Activated T-helper 1 cell treated with anti-CD3 and anti-CD28 coated beads, Interleukin-12 subunit alpha, Interleukin-12 subunit beta, Interleukin-2, Interleukin-4 antibody, amounts not matched to agents 30 ng/mL and 10 ng/mL and 1 ng/mL, durations not matched to agents 14 hours and 24 hours and 36 hours (primary cell): ENCODE measurements around the gene TBCE. TPM values are rescaled to one million over a fixed set of nuclear protein-coding genes. Genes with fewer than 3 reads are reported as not detected.
A peak's percentile ranks its signal among the peaks of the same experiment; 100 is the strongest.
"Not testable (repeated sequence)": the region's sequence is repeated elsewhere in the genome, so short reads cannot be mapped to it uniquely, and the experiment has no call there.

ENCODE experiments used
- DNase-seq: peaks from one replicate; pipeline ENCODE4 v3.0.0; 2021; ENCODE audit warnings: low spot score
- H3K27ac Mint-ChIP-seq: one replicate; pipeline ENCODE4 v1.8.0; 2021; ENCODE audit warnings: mild to moderate bottlenecking, mixed read lengths
- H3K27me3 Mint-ChIP-seq: one replicate; pipeline ENCODE4 v1.8.0; 2022; ENCODE audit warnings: mild to moderate bottlenecking, moderate library complexity, mixed read lengths; ENCODE audit not compliant: insufficient read depth
- H3K36me3 Mint-ChIP-seq: one replicate; pipeline ENCODE4 v1.8.0; 2021; ENCODE audit warnings: low read depth, mixed read lengths
- H3K4me1 Mint-ChIP-seq: one replicate; pipeline ENCODE4 v1.8.0; 2021; ENCODE audit warnings: low read depth, mixed read lengths
- H3K4me3 Mint-ChIP-seq: one replicate; pipeline ENCODE4 v1.8.0; 2021; ENCODE audit warnings: mild to moderate bottlenecking, moderate library complexity, mixed read lengths
- H3K9me3 Mint-ChIP-seq: one replicate; pipeline ENCODE4 v1.8.0; 2021; ENCODE audit warnings: mixed read lengths
- intact Hi-C: fragments of 100-400 bp; cut with micrococcal nuclease; formaldehyde crosslinking; loops from one replicate; pipeline ENCODE4 v1.15.1; 2024
- total RNA-seq: library from RNA; stranded (reverse); gene quantifications from 2 replicates; pipeline ENCODE4 v1.2.3, GENCODE V29; 2022

The TBCE gene
- total RNA-seq, 1 donor from 2014 or later = 29.2 TPM

DNA sequence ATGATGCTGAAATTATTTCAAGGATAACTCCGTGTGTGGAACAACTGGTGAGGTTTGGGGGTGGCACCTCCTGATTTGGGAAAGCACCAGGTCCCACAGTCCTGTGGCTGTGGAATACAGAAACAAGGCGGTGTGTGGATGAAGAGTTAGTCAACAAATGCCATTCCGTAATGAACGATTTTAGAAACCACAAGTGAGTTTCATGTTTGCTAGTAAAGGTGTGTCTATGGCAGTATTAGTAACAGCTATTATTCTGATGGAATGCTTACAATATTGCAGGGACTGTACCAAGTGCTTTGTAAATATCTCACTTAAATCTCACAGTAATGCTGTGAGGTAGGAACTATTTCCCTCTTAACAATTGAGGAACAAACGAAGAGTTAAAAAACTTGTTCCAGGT is 83.2 kb downstream of the TBCE start:
- Mint-ChIP-seq H3K36me3 (peaks cover 15% of the 10 kb centered on the region), H3K27ac (no peak overlapping the region), H3K4me3 (no peak overlapping the region), H3K4me1 (no peaks in the 10 kb centered on the region), H3K9me3 (no peaks in the 10 kb centered on the region), H3K27me3 (no peaks in the 10 kb centered on the region)
- DNase-seq = no peak
- intact Hi-C loops = no loop called here

GRCh38 chr1:235450886-235451483 is 83.8 kb downstream of the TBCE start:
- intact Hi-C loops = no loop called here
- H3K27ac Mint-ChIP-seq = no peak overlapping the region
- DNase-seq = no peak
- no peak overlapping the region for H3K4me3 Mint-ChIP-seq
- H3K9me3 Mint-ChIP-seq = no peaks in the 10 kb centered on the region
- H3K36me3 Mint-ChIP-seq = peaks cover 12% of the 10 kb centered on the region
- H3K27me3 Mint-ChIP-seq = no peaks in the 10 kb centered on the region
- no peaks in the 10 kb centered on the region for H3K4me1 Mint-ChIP-seq

- Mint-ChIP-seq H3K27me3 (no peaks in the 10 kb centered on the region), H3K4me1 (no peaks in the 10 kb centered on the region), H3K9me3 (no peaks in the 10 kb centered on the region), H3K4me3 (no peak overlapping the region), H3K36me3 (peaks cover 12% of the 10 kb centered on the region), H3K27ac (no peak overlapping the region)
- no peak for DNase-seq
- intact Hi-C loops = no loop called here
These were observed 86.8 kb downstream of the TBCE start for GRCh38 chr1:235454021-235454420.

GRCh38 chr1:235455097-235455496 is 87.9 kb downstream of the TBCE start:
- H3K27ac Mint-ChIP-seq = no peak overlapping the region
- no peaks in the 10 kb centered on the region for H3K27me3 Mint-ChIP-seq
- H3K9me3 Mint-ChIP-seq = no peaks in the 10 kb centered on the region

GRCh38 chr1:235455823-235456222 is 88.6 kb downstream of the TBCE start:
- Mint-ChIP-seq H3K36me3 (peaks cover under 1% of the 10 kb centered on the region), H3K27me3 (no peaks in the 10 kb centered on the region), H3K27ac (no peak overlapping the region), H3K4me3 (no peak overlapping the region), H3K9me3 (no peaks in the 10 kb centered on the region), H3K4me1 (no peaks in the 10 kb centered on the region)
- intact Hi-C loops = no loop called here
- no peak for DNase-seq

More at GRCh38 chr1:235455097-235455496, 87.9 kb downstream of the TBCE start:
- H3K4me1 Mint-ChIP-seq = no peaks in the 10 kb centered on the region
- peaks cover 8% of the 10 kb centered on the region for H3K36me3 Mint-ChIP-seq
- intact Hi-C loops = no loop called here
- no peak for DNase-seq
- no peak overlapping the region for H3K4me3 Mint-ChIP-seq

DNA sequence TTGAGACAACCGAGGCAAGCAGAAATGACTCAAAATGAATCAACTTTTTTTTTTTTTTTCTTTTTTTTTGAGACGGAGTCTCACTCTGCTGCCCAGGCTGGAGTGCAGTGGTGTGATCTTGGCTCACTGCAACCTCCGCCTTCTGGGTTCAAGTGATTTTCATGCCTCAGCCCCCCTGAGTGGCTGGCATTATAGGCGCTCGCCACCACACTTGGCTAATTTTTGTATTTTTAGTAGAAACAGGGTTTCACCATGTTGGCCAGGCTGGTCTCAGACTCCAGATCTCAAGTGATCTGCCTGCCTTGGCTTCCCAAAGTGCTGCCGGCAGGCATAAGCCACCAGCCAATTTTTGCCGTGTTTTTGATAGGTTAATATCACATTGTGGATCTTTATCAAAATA is 90.6 kb downstream of the TBCE start:
- H3K27me3 Mint-ChIP-seq, DNase-seq, intact Hi-C loops, H3K4me3 Mint-ChIP-seq, H3K36me3 Mint-ChIP-seq, H3K9me3 Mint-ChIP-seq, H3K27ac Mint-ChIP-seq: not testable (repeated sequence)
- H3K4me1 Mint-ChIP-seq = peaks cover 14% of the 10 kb centered on the region

DNA sequence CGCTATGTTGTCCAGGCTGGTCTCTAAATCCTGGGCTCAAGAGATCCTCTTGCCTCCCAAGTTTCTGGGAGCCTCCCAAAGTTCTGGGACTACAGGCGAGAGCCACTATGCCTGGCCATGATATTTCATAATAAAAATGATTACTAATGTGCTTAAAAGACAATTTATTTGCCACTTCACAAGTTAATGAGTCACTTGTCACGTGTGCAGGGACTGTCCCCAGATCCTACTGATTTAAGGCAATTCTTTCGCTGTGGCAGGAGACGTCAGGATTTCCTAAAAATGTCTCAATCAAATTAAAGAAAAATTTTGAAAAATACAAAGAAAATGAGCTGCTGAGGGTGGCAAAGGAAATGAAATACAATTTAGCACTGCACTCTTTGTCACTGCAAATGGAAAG is 93.5 kb downstream of the TBCE start:
- Mint-ChIP-seq H3K4me1 (peaks cover 14% of the 10 kb centered on the region), H3K27ac (no peak overlapping the region), H3K27me3 (no peaks in the 10 kb centered on the region), H3K4me3 (no peak overlapping the region), H3K36me3 (peaks cover 5% of the 10 kb centered on the region), H3K9me3 (no peaks in the 10 kb centered on the region)
- no peak for DNase-seq
- intact Hi-C loops = no loop called here

DNA sequence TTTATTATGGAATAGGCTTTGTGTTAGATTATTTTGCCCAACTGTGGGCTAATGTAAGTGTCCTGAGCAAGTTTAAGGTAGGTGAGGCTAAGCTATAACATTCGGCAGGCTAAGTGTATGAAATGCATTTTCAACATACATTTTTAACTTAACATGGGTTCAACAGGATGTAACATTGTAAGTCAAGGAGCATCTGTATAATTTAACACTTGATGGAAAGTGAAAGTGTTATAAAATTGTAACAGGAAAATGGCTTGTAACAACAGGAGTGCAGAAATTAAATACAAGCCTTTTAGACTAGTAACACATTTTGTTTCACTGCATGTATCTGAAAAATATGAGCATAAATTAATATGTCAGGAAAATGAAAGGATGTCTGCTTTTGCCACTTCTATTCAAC is 94.7 kb downstream of the TBCE start:
- Mint-ChIP-seq H3K4me1 (peaks cover 14% of the 10 kb centered on the region), H3K4me3 (peak overlapping the region; percentile 19), H3K9me3 (no peaks in the 10 kb centered on the region), H3K36me3 (peaks cover 5% of the 10 kb centered on the region), H3K27me3 (no peaks in the 10 kb centered on the region), H3K27ac (no peak overlapping the region)
- intact Hi-C loops = no loop called here
- DNase-seq = no peak

DNA sequence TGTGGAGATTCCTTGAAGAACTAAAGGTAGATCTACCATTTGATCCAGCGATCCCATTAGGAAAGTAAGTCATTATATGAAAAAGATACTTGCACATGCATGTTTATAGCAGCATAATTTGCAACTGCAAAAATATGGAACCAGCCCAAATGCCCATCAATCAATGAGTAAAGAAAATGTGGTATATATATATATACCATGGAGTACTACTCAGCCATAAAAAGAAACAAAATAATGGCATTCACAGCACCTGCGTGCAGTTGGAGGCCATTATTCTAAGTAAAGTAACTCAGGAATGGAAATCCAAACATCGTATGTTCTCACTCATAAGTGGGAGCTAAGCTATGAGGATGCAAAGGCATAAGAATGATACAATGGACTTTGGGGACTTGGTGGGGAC is 95.6 kb downstream of the TBCE start:
- H3K27me3 Mint-ChIP-seq, H3K27ac Mint-ChIP-seq, H3K4me3 Mint-ChIP-seq, H3K36me3 Mint-ChIP-seq, H3K9me3 Mint-ChIP-seq, DNase-seq, intact Hi-C loops: not testable (repeated sequence)
- H3K4me1 Mint-ChIP-seq = peaks cover 14% of the 10 kb centered on the region

- no peaks in the 10 kb centered on the region for H3K9me3 Mint-ChIP-seq
- H3K36me3 Mint-ChIP-seq = peaks cover 11% of the 10 kb centered on the region
- no peaks in the 10 kb centered on the region for H3K27me3 Mint-ChIP-seq
- DNase-seq = no peak
- intact Hi-C loops = no loop called here
- H3K27ac Mint-ChIP-seq = no peak overlapping the region
- peaks cover 14% of the 10 kb centered on the region for H3K4me1 Mint-ChIP-seq
- H3K4me3 Mint-ChIP-seq = no peak overlapping the region
These were observed 97.8 kb downstream of the TBCE start for GRCh38 chr1:235465066-235465465.

DNA sequence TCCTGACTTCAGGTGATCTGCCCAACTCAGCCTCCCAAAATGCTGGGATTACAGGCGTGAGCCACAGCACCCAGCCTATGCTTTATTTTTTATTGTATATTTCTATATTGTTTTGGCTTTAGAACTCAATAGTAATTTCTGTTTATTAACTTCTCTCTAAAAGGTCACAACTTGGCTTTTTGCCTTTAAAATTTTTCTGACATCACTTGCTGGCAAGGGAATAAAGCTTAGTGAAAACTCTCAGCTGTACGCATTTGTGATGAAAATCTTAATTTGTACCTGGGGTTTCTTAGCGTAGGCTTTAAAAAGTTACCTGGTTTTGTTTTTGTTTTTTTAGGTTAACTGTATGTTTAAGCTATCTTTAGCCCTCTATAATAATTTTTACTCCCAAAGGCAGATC is 100.8 kb downstream of the TBCE start:
- intact Hi-C loops = no loop called here
- no peak overlapping the region for H3K27ac Mint-ChIP-seq
- DNase-seq = no peak

DNA sequence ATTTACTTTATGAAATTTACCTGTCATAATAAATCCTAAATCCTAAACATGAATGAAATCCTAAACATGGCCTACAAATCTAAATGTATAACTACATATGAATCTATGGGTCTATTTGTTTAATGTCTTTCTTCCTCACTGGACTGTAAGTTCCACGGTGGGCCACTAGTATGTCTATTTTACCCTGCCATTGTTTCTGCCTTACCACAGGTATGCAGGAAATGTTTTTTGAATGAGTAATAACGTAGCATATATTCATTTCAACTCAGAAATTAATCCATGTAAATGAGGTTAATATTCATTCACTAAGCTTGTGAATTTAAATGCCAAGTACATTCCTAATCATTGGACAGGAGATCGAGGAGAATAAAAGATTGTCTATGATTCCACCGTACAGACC is 101.7 kb downstream of the TBCE start:
- H3K9me3 Mint-ChIP-seq = no peaks in the 10 kb centered on the region
- H3K27me3 Mint-ChIP-seq = no peaks in the 10 kb centered on the region

More for the DNA sequence above, 100.8 kb downstream of the TBCE start:
- no peaks in the 10 kb centered on the region for H3K4me1 Mint-ChIP-seq
- H3K27me3 Mint-ChIP-seq = no peaks in the 10 kb centered on the region
- peaks cover 11% of the 10 kb centered on the region for H3K36me3 Mint-ChIP-seq
- H3K9me3 Mint-ChIP-seq = no peaks in the 10 kb centered on the region
- H3K4me3 Mint-ChIP-seq = no peak overlapping the region

GRCh38 chr1:235469897-235470296 is 102.7 kb downstream of the TBCE start:
- H3K27me3 Mint-ChIP-seq, H3K4me1 Mint-ChIP-seq, intact Hi-C loops, H3K9me3 Mint-ChIP-seq, H3K27ac Mint-ChIP-seq, DNase-seq, H3K36me3 Mint-ChIP-seq, H3K4me3 Mint-ChIP-seq: not testable (repeated sequence)

More for the DNA sequence above, 101.7 kb downstream of the TBCE start:
- no peaks in the 10 kb centered on the region for H3K4me1 Mint-ChIP-seq
- no peak overlapping the region for H3K4me3 Mint-ChIP-seq
- no peak for DNase-seq
- H3K36me3 Mint-ChIP-seq = peaks cover 11% of the 10 kb centered on the region
- intact Hi-C loops = no loop called here
- no peak overlapping the region for H3K27ac Mint-ChIP-seq
